Activated CD4-positive, alpha-beta memory T cell treated with anti-CD3 and anti-CD28 coated beads, Interleukin-2, amount 10 ng/mL, durations not matched to agents 7 days and 5 days (primary cell): ENCODE data around the gene PDCD6IP. TPM values are rescaled to one million over a fixed set of nuclear protein-coding genes. Genes with fewer than 3 reads are reported as not detected.
A peak's percentile ranks its signal among the peaks of the same experiment; 100 is the strongest.

ENCODE experiments used
- CTCF ChIA-PET: fragments of 350-600 bp; sonication (Branson Sonifier 250); formaldehyde crosslinking; loops from one replicate; lab custom pipeline; 2021; ENCODE audit warnings: antibody characterized with exemption, inconsistent platforms; lab: Charles Lee
- POLR2A ChIA-PET: fragments of 350-600 bp; sonication (Branson Sonifier 250); formaldehyde crosslinking; loops from one replicate; lab custom pipeline; 2021; ENCODE audit warnings: antibody characterized with exemption; lab: Charles Lee
- DNase-seq: peaks from one replicate; pipeline ENCODE4 v3.0.0-alpha.2; 2020
- H3K27ac Mint-ChIP-seq: one replicate; pipeline ENCODE4 v1.8.0; 2021; ENCODE audit warnings: mild to moderate bottlenecking, mixed read lengths
- H3K27me3 Mint-ChIP-seq: one replicate; pipeline ENCODE4 v1.8.0; 2021; ENCODE audit warnings: mixed read lengths
- H3K36me3 Mint-ChIP-seq: one replicate; pipeline ENCODE4 v1.8.0; 2021; ENCODE audit warnings: low read depth, mixed read lengths
- H3K4me1 Mint-ChIP-seq: one replicate; pipeline ENCODE4 v1.8.0; 2021; ENCODE audit warnings: mixed read lengths
- H3K4me3 Mint-ChIP-seq: one replicate; pipeline ENCODE4 v1.8.0; 2021; ENCODE audit warnings: mild to moderate bottlenecking, mixed read lengths
- H3K9me3 Mint-ChIP-seq: one replicate; pipeline ENCODE4 v1.8.0; 2021; ENCODE audit warnings: mixed read lengths
- total RNA-seq, 2 experiments: library from RNA; stranded (reverse); gene quantifications; one replicate each; pipeline ENCODE4 v1.2.3, GENCODE V29; 2021

PDCD6IP gene
- total RNA-seq, 2 experiments from 2014 or later: 211 TPM

DNA sequence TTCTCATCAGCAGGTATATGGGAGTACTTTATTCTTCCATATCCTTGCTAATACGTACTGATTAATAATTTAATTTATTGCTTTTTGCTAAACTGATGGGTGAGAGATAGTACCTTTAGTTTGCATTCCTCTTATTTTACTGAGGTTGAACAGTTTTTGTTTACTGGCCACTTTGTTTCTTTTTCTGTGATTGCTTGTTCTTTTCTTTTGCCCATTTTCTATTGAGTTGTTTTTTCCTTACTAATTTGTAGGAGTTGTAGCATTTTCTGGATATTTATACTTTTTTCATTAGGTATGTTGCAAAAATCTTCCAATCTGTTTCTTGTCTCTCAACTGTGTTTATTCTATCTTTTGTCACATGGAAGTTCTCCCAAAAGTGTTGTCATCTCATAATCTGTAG lies 4.8 kb downstream of the PDCD6IP start:
- Mint-ChIP-seq H3K9me3 (peaks cover 3% of the 10 kb centered on the region), H3K36me3 (peaks cover 57% of the 10 kb centered on the region), H3K4me1 (peaks cover 69% of the 10 kb centered on the region), H3K4me3 (no peak overlapping the region), H3K27me3 (no peaks in the 10 kb centered on the region), H3K27ac (no peak overlapping the region)
- DNase-seq: no peak
- ChIA-PET CTCF (no interaction called here), POLR2A (no interaction called here)

DNA sequence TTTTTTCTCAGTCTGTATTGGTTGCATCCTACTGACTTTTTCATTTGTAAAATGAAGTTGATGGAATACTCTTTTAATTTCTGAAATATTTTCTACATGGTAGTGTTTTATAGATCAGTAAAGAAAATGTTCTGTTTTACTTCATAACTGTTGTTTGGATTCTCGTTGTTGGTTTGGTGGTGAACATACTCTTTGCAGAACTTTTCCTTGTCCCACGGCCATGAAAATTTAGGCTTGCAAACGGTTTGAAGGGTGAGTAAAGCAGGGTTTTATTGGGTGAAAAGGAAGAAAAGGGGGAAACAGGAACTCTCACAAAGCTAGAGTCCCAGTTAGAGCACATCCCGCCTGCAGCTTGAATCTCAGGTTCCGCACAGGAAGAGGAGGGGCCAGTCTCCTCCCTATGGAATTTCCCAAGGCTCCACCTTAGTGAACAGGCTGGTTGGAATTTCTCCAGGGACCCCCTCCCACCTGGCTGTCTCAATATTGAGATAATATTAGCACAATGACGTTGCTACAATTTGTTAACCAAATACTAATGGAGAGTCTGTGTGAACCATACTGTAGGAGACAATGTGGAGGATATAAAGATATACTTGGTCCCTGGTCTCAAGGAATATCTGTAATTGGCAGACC lies 5.6 kb downstream of the PDCD6IP start:
- H3K36me3 Mint-ChIP-seq: peaks cover 63% of the 10 kb centered on the region
- no peak overlapping the region for H3K27ac Mint-ChIP-seq
- ChIA-PET POLR2A (no interaction called here), CTCF (interaction anchor here (1.4 kb wide), 1 partner anchor 17 kb away, joined by 3 read pairs; no protein-coding TSS in a partner anchor)
- peaks cover 3% of the 10 kb centered on the region for H3K9me3 Mint-ChIP-seq
- peaks cover 76% of the 10 kb centered on the region for H3K4me1 Mint-ChIP-seq
- H3K4me3 Mint-ChIP-seq: no peak overlapping the region
- H3K27me3 Mint-ChIP-seq: no peaks in the 10 kb centered on the region
- DNase-seq: no peak

DNA sequence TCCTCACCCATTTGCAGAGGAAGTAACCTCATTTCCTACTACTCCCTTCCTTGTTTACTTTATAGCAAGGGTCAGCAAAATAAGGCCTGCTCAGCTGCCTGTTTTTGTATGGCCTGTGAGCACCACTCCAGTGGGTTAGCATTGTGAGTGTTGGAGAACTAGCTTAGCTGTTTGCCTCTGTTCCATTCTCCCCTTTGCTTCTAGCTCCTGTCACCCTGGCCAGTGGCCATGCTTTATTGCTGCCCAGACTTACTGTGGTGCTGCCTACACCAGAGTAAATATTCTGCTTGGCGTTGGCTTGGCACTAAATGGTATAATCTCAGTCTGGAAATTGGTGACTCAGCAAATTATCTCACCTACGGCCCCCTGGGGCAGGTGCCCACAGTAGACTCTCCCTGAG lies 8.8 kb downstream of the PDCD6IP start:
- H3K4me3 Mint-ChIP-seq: no peak overlapping the region
- no peak for DNase-seq
- H3K27me3 Mint-ChIP-seq: no peaks in the 10 kb centered on the region
- peaks cover 66% of the 10 kb centered on the region for H3K4me1 Mint-ChIP-seq
- POLR2A ChIA-PET: interaction anchor here (0.7 to 3.1 kb wide), 3 partner anchors 8 to 367 kb away, joined by 3 to 19 read pairs (median 4); partner anchors contain the start of gene PDCD6IP
- peaks cover 57% of the 10 kb centered on the region for H3K36me3 Mint-ChIP-seq
- peak overlapping the region; percentile 62 for H3K27ac Mint-ChIP-seq
- peaks cover 3% of the 10 kb centered on the region for H3K9me3 Mint-ChIP-seq
- CTCF ChIA-PET: interaction anchor here (1.6 kb wide), 1 partner anchor 20 kb away, joined by 5 read pairs; no protein-coding TSS in a partner anchor

DNA sequence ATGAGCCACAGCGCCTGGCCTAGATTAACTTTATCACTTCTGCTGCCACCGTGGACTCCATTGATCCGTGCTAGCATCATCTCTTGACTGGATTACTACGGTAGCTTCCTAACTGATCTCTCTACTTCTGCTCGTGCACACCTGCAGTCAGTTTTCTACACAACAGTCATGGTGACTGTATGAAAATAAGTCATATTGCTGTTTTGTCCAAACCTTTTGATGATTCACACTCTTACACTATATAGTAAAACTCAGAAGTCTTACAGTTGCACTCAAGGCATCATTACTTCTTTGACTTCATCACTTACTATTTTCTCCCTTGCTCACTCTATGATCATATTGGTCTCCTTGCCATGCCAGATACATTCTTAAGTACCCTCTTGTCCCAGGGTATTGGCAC lies 10.1 kb downstream of the PDCD6IP start:
- no peak overlapping the region for H3K27ac Mint-ChIP-seq
- no peak overlapping the region for H3K4me3 Mint-ChIP-seq
- peaks cover 55% of the 10 kb centered on the region for H3K36me3 Mint-ChIP-seq
- H3K9me3 Mint-ChIP-seq: no peaks in the 10 kb centered on the region
- H3K4me1 Mint-ChIP-seq: peaks cover 55% of the 10 kb centered on the region
- H3K27me3 Mint-ChIP-seq: no peaks in the 10 kb centered on the region
- DNase-seq: no peak
- ChIA-PET CTCF (no interaction called here), POLR2A (interaction anchor here (3.1 kb wide), 1 partner anchor 10 kb away, joined by 19 read pairs; the partner anchor contains the start of gene PDCD6IP)

DNA sequence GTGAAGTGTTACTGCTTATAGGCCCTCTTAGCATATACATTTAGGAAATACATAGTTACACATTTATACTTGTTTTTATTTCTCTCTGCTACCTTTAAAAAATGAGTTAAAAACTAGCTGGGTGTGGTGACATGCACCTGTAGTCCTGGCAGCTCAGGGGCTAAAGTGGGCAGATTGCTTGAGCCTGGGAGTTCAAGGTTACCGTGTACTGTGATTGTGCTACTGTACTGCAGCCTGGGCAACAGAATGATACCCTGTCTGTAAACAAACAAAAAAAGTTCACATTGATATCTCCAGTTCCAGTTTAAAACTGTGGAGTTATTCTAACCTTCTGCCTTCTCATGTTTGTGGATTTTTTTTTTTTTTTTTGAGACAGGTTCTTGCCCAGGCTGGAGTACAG lies 12.1 kb downstream of the PDCD6IP start:
- POLR2A ChIA-PET: interaction anchor here (2.9 kb wide), 1 partner anchor 12 kb away, joined by 18 read pairs; the partner anchor contains the start of gene PDCD6IP
- no peaks in the 10 kb centered on the region for H3K27me3 Mint-ChIP-seq
- H3K4me1 Mint-ChIP-seq: peaks cover 43% of the 10 kb centered on the region
- no peaks in the 10 kb centered on the region for H3K9me3 Mint-ChIP-seq
- no peak overlapping the region for H3K27ac Mint-ChIP-seq
- peaks cover 51% of the 10 kb centered on the region for H3K36me3 Mint-ChIP-seq
- DNase-seq: no peak
- CTCF ChIA-PET: interaction anchor here (0.9 to 3.2 kb wide), 2 partner anchors 11 to 37 kb away, joined by 3 to 10 read pairs; partner anchors contain the start of gene PDCD6IP
- no peak overlapping the region for H3K4me3 Mint-ChIP-seq

DNA sequence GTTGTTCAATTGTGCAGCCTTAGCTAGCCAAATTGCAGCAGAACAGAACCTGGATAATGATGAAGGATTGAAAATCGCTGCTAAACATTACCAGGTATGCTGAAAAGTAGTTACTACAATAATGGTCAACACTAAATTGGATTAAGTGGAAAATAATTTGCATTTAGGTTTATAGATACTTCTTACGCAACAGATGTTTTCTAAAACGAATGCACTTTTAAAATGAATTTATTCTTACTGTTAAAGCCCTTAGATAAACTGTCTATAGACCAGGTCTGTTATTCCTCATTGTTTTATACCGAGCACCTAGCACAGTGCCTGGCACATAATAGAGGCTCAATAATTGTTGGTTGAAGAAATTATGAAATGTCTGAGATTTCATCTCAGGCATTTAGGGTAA lies 23.6 kb downstream of the PDCD6IP start:
- H3K27ac Mint-ChIP-seq: no peak overlapping the region
- no peak for DNase-seq
- H3K9me3 Mint-ChIP-seq: no peaks in the 10 kb centered on the region
- no peak overlapping the region for H3K4me3 Mint-ChIP-seq
- H3K36me3 Mint-ChIP-seq: peaks cover 46% of the 10 kb centered on the region
- H3K4me1 Mint-ChIP-seq: peaks cover 2% of the 10 kb centered on the region
- CTCF ChIA-PET: no interaction called here
- POLR2A ChIA-PET: no interaction called here
- no peaks in the 10 kb centered on the region for H3K27me3 Mint-ChIP-seq

DNA sequence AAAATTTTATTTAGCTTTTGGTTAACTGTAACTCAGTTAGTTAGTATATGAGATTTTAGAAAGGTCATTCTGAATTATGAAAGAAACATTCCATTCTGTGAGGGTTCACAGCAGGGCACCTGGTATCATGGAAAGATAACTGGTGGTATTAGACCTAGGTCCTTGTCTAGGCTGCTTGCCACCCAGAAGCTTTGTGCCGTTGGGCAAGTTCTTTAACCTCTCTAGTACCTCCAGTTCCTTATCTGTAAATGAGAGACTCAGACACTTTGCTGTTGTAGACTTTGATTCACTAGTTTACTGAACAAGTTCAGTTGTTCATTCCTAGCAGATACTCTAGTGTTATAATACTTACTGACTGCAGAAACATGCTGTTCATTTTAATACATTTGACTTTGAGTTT lies 25.4 kb downstream of the PDCD6IP start:
- H3K9me3 Mint-ChIP-seq: no peaks in the 10 kb centered on the region
- H3K4me3 Mint-ChIP-seq: no peak overlapping the region
- CTCF ChIA-PET: no interaction called here
- DNase-seq: no peak
- no peak overlapping the region for H3K27ac Mint-ChIP-seq
- no peaks in the 10 kb centered on the region for H3K27me3 Mint-ChIP-seq
- peaks cover 2% of the 10 kb centered on the region for H3K4me1 Mint-ChIP-seq
- POLR2A ChIA-PET: no interaction called here
- peaks cover 54% of the 10 kb centered on the region for H3K36me3 Mint-ChIP-seq

DNA sequence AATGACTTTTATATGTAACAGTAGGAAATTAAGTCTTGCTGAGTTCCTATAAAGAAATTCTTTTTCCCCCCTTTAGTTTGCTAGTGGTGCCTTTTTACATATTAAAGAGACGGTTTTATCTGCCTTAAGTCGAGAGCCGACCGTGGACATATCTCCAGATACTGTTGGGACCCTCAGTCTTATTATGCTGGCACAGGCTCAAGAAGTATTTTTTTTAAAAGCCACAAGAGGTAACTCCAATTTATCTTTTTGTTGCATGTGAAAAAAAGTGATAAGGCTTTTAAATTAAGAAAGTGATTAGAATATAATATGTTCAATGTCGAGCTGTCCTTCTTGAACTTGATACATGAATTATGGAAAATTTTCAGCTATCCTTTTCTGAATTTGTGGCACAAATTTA lies 26.7 kb downstream of the PDCD6IP start:
- ChIA-PET CTCF (no interaction called here), POLR2A (no interaction called here)
- Mint-ChIP-seq H3K4me3 (no peak overlapping the region), H3K4me1 (peaks cover 2% of the 10 kb centered on the region), H3K27ac (no peak overlapping the region), H3K27me3 (no peaks in the 10 kb centered on the region), H3K9me3 (no peaks in the 10 kb centered on the region), H3K36me3 (peaks cover 52% of the 10 kb centered on the region)
- no peak for DNase-seq

DNA sequence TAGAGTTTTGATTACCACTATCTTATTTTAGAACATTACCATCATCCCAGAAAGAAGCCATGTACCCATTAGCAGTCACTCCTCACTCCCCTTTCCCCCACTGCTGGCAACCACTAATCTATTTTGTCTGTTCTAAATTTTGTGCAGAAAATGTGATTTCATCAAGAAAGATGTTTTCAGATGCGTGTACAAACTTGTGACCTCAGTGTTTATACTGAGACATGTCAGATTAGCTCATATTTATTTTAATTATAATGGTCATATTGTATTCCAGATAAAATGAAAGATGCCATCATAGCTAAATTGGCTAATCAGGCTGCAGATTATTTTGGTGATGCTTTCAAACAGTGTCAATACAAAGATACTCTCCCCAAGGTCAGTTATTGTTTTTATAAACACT lies 27.8 kb downstream of the PDCD6IP start:
- Mint-ChIP-seq H3K4me1 (peaks cover 1% of the 10 kb centered on the region), H3K27me3 (no peaks in the 10 kb centered on the region), H3K4me3 (no peak overlapping the region), H3K27ac (no peak overlapping the region), H3K9me3 (no peaks in the 10 kb centered on the region), H3K36me3 (peaks cover 58% of the 10 kb centered on the region)
- CTCF ChIA-PET: interaction anchor here (0.7 to 1.1 kb wide), 3 partner anchors 27 to 775 kb away, joined by 3 read pairs; no protein-coding TSS in a partner anchor
- DNase-seq: no peak
- POLR2A ChIA-PET: interaction anchor here (1.0 kb wide), 1 partner anchor 27 kb away, joined by 3 read pairs; no protein-coding TSS in a partner anchor

DNA sequence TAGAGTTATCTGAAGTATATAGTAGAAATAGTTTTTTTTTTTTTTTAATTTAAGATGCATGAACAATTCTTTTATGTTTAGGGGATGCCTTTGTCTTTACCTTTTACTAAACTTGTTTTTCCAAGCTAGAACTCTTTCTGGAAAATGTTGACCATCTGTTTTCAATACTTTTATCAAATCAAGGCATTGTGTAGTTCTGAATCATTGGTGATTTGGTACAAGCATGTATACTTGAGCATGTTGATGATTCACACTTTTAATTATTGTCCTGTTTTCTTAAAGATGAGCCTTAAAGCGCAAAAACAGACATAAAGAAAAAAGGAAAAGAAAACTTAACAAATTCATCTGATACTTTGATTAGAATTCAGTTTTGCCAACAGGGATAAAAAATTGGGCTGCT lies 28.3 kb downstream of the PDCD6IP start:
- Mint-ChIP-seq H3K4me3 (no peak overlapping the region), H3K4me1 (no peaks in the 10 kb centered on the region), H3K27ac (no peak overlapping the region), H3K36me3 (peaks cover 55% of the 10 kb centered on the region), H3K27me3 (no peaks in the 10 kb centered on the region), H3K9me3 (no peaks in the 10 kb centered on the region)
- POLR2A ChIA-PET: no interaction called here
- CTCF ChIA-PET: interaction anchor here (0.7 to 1.1 kb wide), 3 partner anchors 27 to 776 kb away, joined by 3 read pairs; no protein-coding TSS in a partner anchor
- no peak for DNase-seq

DNA sequence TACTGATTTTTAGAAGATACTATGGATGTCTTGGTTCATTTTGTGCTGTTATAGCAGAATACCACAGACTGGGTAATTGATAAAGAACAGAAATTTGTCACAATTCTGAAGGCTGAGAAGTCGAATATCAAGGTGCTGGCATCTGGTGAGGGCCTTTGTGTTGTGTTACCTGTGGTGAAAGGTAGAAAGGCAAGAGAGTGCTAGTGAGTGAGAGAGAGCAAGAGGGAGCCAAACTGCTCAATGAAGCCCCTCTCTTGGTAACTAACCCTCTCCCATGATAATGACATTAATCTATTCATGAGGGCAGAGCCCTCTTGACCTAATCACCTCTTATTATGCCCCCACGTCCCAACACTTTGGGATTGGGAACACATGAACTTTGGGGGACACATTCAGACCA lies 31.3 kb downstream of the PDCD6IP start:
- H3K27me3 Mint-ChIP-seq: no peaks in the 10 kb centered on the region
- H3K27ac Mint-ChIP-seq: no peak overlapping the region
- no peak overlapping the region for H3K4me3 Mint-ChIP-seq
- peaks cover 50% of the 10 kb centered on the region for H3K36me3 Mint-ChIP-seq
- ChIA-PET CTCF (no interaction called here), POLR2A (no interaction called here)
- H3K9me3 Mint-ChIP-seq: no peaks in the 10 kb centered on the region
- DNase-seq: no peak
- peaks cover 11% of the 10 kb centered on the region for H3K4me1 Mint-ChIP-seq

DNA sequence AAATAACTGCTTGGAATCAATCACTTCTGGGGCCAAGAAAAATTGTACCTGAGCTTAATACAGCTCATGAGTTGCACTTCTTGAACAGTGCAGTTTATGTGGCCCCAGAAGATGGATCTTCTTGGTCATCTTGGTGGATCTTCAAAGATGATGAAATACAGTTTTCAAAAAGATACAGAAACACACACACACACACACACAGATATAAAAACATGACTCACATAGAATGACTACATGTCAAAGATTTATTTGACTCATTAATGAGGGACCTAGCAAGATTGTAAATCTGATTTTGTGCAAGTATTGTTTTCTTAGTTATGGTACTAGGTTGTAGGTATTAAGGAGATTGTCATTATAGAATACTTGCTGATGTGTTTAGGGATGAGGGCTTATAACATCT lies 32.6 kb downstream of the PDCD6IP start:
- POLR2A ChIA-PET: no interaction called here
- no peak overlapping the region for H3K27ac Mint-ChIP-seq
- peaks cover 51% of the 10 kb centered on the region for H3K36me3 Mint-ChIP-seq
- peaks cover 14% of the 10 kb centered on the region for H3K4me1 Mint-ChIP-seq
- H3K27me3 Mint-ChIP-seq: no peaks in the 10 kb centered on the region
- CTCF ChIA-PET: interaction anchor here (1.0 kb wide), 1 partner anchor 12 kb away, joined by 3 read pairs; no protein-coding TSS in a partner anchor
- DNase-seq: no peak
- no peaks in the 10 kb centered on the region for H3K9me3 Mint-ChIP-seq
- H3K4me3 Mint-ChIP-seq: no peak overlapping the region

DNA sequence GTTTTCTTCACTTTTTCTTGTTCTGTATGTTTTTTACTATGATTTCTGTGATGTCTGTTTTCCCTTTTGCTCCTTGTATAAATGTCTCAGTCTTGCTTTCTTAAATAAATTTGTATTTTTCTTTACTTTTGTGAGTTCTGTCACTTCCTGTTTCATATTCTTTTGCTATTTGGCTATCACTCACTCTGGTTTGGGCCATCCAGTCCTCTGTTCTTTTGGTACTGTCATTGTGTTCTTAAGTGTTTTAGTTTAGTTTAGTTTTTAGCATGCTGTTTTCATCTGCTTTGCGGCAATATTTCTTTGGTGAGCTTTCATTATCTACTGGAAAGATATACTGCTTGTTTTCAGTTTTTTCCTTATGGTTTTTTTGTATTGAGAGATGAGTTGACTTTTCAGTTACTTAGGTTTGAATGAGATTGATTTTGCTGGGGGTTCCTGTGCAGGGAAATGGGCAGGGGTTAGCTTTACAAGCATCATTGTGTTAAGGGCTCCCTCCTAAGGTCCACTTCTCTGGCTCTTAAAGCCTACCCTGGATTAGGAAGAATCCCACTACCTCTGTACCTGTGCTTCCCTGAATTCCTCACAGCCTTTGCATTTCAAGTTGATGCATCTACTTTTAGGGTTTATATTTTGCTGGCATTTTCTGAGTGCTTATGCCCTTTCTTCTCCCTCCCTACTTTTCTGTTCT lies 35.1 kb downstream of the PDCD6IP start:
- H3K4me3 Mint-ChIP-seq: no peak overlapping the region

More for the DNA sequence above, 35.1 kb downstream of the PDCD6IP start:
- ChIA-PET POLR2A (no interaction called here), CTCF (no interaction called here)
- Mint-ChIP-seq H3K9me3 (no peaks in the 10 kb centered on the region), H3K36me3 (peaks cover 44% of the 10 kb centered on the region), H3K4me1 (peaks cover 14% of the 10 kb centered on the region), H3K27ac (peak overlapping the region; percentile 6), H3K27me3 (no peaks in the 10 kb centered on the region)
- DNase-seq: no peak
